Activated naive CD8-positive, alpha-beta T cell treated with anti-CD3 and anti-CD28 coated beads, Interleukin-2, amount 10 ng/mL, durations not matched to agents 7 days and 5 days (primary cell): ENCODE measurements around the gene ZBTB20. TPM values are rescaled to one million over a fixed set of nuclear protein-coding genes. Genes with fewer than 3 reads are reported as not detected.
A peak's percentile ranks its signal among the peaks of the same experiment; 100 is the strongest.
"Not testable (repeated sequence)": the region's sequence is repeated elsewhere in the genome, so short reads cannot be mapped to it uniquely, and the experiment has no call there.

Experiments used
- ATAC-seq: fragments of 150-1000 bp; cut with Tn5 transposase; one replicate; pipeline ENCODE4 v1.10.0; 2021; ENCODE audit warnings: low read depth, moderate library complexity
- POLR2A ChIA-PET: fragments of 350-600 bp; sonication (Branson Sonifier 250); formaldehyde crosslinking; loops from one replicate; lab custom pipeline; 2021; ENCODE audit warnings: antibody characterized with exemption; lab: Charles Lee
- DNase-seq: peaks from one replicate; pipeline ENCODE4 v3.0.0; 2021
- H3K27ac Mint-ChIP-seq: one replicate; pipeline ENCODE4 v1.8.0; 2022; ENCODE audit warnings: mild to moderate bottlenecking, mixed read lengths
- H3K27me3 Mint-ChIP-seq: one replicate; pipeline ENCODE4 v1.8.0; 2022; ENCODE audit warnings: mild to moderate bottlenecking, moderate library complexity, mixed read lengths
- H3K36me3 Mint-ChIP-seq: one replicate; pipeline ENCODE4 v1.8.0; 2021; ENCODE audit warnings: mild to moderate bottlenecking, mixed read lengths
- H3K4me1 Mint-ChIP-seq: one replicate; pipeline ENCODE4 v1.8.0; 2021; ENCODE audit warnings: mixed read lengths
- H3K4me3 Mint-ChIP-seq: one replicate; pipeline ENCODE4 v1.8.0; 2022; ENCODE audit warnings: mild to moderate bottlenecking, moderate library complexity, mixed read lengths
- H3K9me3 Mint-ChIP-seq: one replicate; pipeline ENCODE4 v1.8.0; 2021; ENCODE audit warnings: mixed read lengths
- total RNA-seq, 2 experiments: library from RNA; stranded (reverse); gene quantifications; one replicate each; pipeline ENCODE4 v1.2.3, GENCODE V29; 2021

The ZBTB20 gene
- total RNA-seq, 2 experiments from 2014 or later: 27.4 to 31.3 TPM

GRCh38 chr3:115127208-115127607 lies 19.9 kb downstream of the ZBTB20 start:
- no peak overlapping the region for H3K4me3 Mint-ChIP-seq
- no peak for ATAC-seq
- DNase-seq: no peak
- POLR2A ChIA-PET: no interaction called here
- H3K4me1 Mint-ChIP-seq: no peaks in the 10 kb centered on the region
- no peaks in the 10 kb centered on the region for H3K27me3 Mint-ChIP-seq
- peaks cover 2% of the 10 kb centered on the region for H3K9me3 Mint-ChIP-seq
- peaks cover 1% of the 10 kb centered on the region for H3K36me3 Mint-ChIP-seq
- no peak overlapping the region for H3K27ac Mint-ChIP-seq

- Mint-ChIP-seq H3K4me1 (peaks cover 2% of the 10 kb centered on the region), H3K27me3 (no peaks in the 10 kb centered on the region), H3K27ac (no peak overlapping the region), H3K4me3 (no peak overlapping the region), H3K9me3 (peaks cover 5% of the 10 kb centered on the region), H3K36me3 (peaks cover 11% of the 10 kb centered on the region)
- ATAC-seq (no peak), DNase-seq (no peak)
- POLR2A ChIA-PET: no interaction called here
Observed at GRCh38 chr3:115120597-115120996, 26.5 kb downstream of the ZBTB20 start.

- ATAC-seq (no peak), DNase-seq (no peak)
- H3K27me3 Mint-ChIP-seq: no peaks in the 10 kb centered on the region
- POLR2A ChIA-PET: no interaction called here
- H3K4me1 Mint-ChIP-seq: no peaks in the 10 kb centered on the region
- H3K36me3 Mint-ChIP-seq: peaks cover 3% of the 10 kb centered on the region
- H3K4me3 Mint-ChIP-seq: no peak overlapping the region
- peaks cover 3% of the 10 kb centered on the region for H3K9me3 Mint-ChIP-seq
- H3K27ac Mint-ChIP-seq: no peak overlapping the region
Observed at GRCh38 chr3:115113367-115113766, 33.7 kb downstream of the ZBTB20 start.

GRCh38 chr3:115111632-115112031 lies 35.5 kb downstream of the ZBTB20 start:
- POLR2A ChIA-PET: no interaction called here
- no peak overlapping the region for H3K27ac Mint-ChIP-seq
- H3K36me3 Mint-ChIP-seq: peaks cover 6% of the 10 kb centered on the region

GRCh38 chr3:115110830-115111229 lies 36.3 kb downstream of the ZBTB20 start:
- Mint-ChIP-seq H3K27ac (no peak overlapping the region), H3K9me3 (peaks cover 2% of the 10 kb centered on the region), H3K4me3 (no peak overlapping the region), H3K4me1 (no peaks in the 10 kb centered on the region), H3K36me3 (peaks cover 6% of the 10 kb centered on the region), H3K27me3 (no peaks in the 10 kb centered on the region)
- POLR2A ChIA-PET: no interaction called here
- ATAC-seq: no peak
- DNase-seq: no peak

More at GRCh38 chr3:115111632-115112031, 35.5 kb downstream of the ZBTB20 start:
- Mint-ChIP-seq H3K4me1 (no peaks in the 10 kb centered on the region), H3K27me3 (no peaks in the 10 kb centered on the region), H3K9me3 (peaks cover 2% of the 10 kb centered on the region), H3K4me3 (no peak overlapping the region)
- no peak for DNase-seq
- ATAC-seq: no peak

GRCh38 chr3:115110066-115110465 lies 37.0 kb downstream of the ZBTB20 start:
- ATAC-seq, H3K4me3 Mint-ChIP-seq, H3K36me3 Mint-ChIP-seq, H3K27me3 Mint-ChIP-seq, DNase-seq, H3K27ac Mint-ChIP-seq, H3K4me1 Mint-ChIP-seq, POLR2A ChIA-PET, H3K9me3 Mint-ChIP-seq: not testable (repeated sequence)

- no peaks in the 10 kb centered on the region for H3K27me3 Mint-ChIP-seq
- peaks cover 4% of the 10 kb centered on the region for H3K9me3 Mint-ChIP-seq
- H3K36me3 Mint-ChIP-seq: peaks cover 10% of the 10 kb centered on the region
- POLR2A ChIA-PET: no interaction called here
- H3K4me3 Mint-ChIP-seq: no peak overlapping the region
- H3K4me1 Mint-ChIP-seq: no peaks in the 10 kb centered on the region
- ATAC-seq: no peak
- H3K27ac Mint-ChIP-seq: no peak overlapping the region
- no peak for DNase-seq
Observed at GRCh38 chr3:115108614-115109013, 38.5 kb downstream of the ZBTB20 start.

- peaks cover 11% of the 10 kb centered on the region for H3K4me1 Mint-ChIP-seq
- POLR2A ChIA-PET: interaction anchor here (3.8 kb wide), 1 partner anchor 44 kb away, joined by 31 read pairs; the partner anchor contains the start of gene ZBTB20
- H3K4me3 Mint-ChIP-seq: no peak overlapping the region
- no peak for DNase-seq
- H3K27me3 Mint-ChIP-seq: no peaks in the 10 kb centered on the region
- no peak overlapping the region for H3K27ac Mint-ChIP-seq
- peaks cover 2% of the 10 kb centered on the region for H3K9me3 Mint-ChIP-seq
- peaks cover 4% of the 10 kb centered on the region for H3K36me3 Mint-ChIP-seq
- ATAC-seq: no peak
Observed at GRCh38 chr3:115102046-115102445, 45.0 kb downstream of the ZBTB20 start.

- H3K4me3 Mint-ChIP-seq: peak overlapping the region; percentile 82
- ATAC-seq (no peak), DNase-seq (no peak)
- POLR2A ChIA-PET: interaction anchor here (0.7 to 3.8 kb wide), 3 partner anchors 10 to 1045 kb away, joined by 3 to 31 read pairs (median 3); partner anchors contain the start of gene ZBTB20
- H3K27ac Mint-ChIP-seq: no peak overlapping the region
- H3K4me1 Mint-ChIP-seq: peaks cover 11% of the 10 kb centered on the region
- H3K36me3 Mint-ChIP-seq: peaks cover 4% of the 10 kb centered on the region
- no peaks in the 10 kb centered on the region for H3K27me3 Mint-ChIP-seq
- peaks cover 2% of the 10 kb centered on the region for H3K9me3 Mint-ChIP-seq
Observed at GRCh38 chr3:115100806-115101205, 46.3 kb downstream of the ZBTB20 start.

GRCh38 chr3:115099986-115100571 lies 47.0 kb downstream of the ZBTB20 start:
- peak; percentile 92 for ATAC-seq
- H3K4me3 Mint-ChIP-seq: peak overlapping the region; percentile 82

GRCh38 chr3:115099134-115099985 lies 47.7 kb downstream of the ZBTB20 start:
- DNase-seq (no peak), ATAC-seq (no peak)
- Mint-ChIP-seq H3K4me1 (peaks cover 11% of the 10 kb centered on the region), H3K9me3 (peaks cover under 1% of the 10 kb centered on the region), H3K36me3 (peaks cover 4% of the 10 kb centered on the region), H3K27ac (peak overlapping the region; percentile 84), H3K27me3 (no peaks in the 10 kb centered on the region), H3K4me3 (peak overlapping the region; percentile 82)
- POLR2A ChIA-PET: interaction anchor here (3.8 kb wide), 1 partner anchor 47 kb away, joined by 31 read pairs; the partner anchor contains the start of gene ZBTB20

More at GRCh38 chr3:115099986-115100571, 47.0 kb downstream of the ZBTB20 start:
- peaks cover 11% of the 10 kb centered on the region for H3K4me1 Mint-ChIP-seq
- peak overlapping the region; percentile 84 for H3K27ac Mint-ChIP-seq
- DNase-seq: no peak
- H3K36me3 Mint-ChIP-seq: peaks cover 4% of the 10 kb centered on the region
- no peaks in the 10 kb centered on the region for H3K27me3 Mint-ChIP-seq
- POLR2A ChIA-PET: interaction anchor here (0.7 to 3.8 kb wide), 3 partner anchors 9 to 1044 kb away, joined by 3 to 31 read pairs (median 3); partner anchors contain the start of gene ZBTB20
- peaks cover 2% of the 10 kb centered on the region for H3K9me3 Mint-ChIP-seq

- no peak overlapping the region for H3K4me3 Mint-ChIP-seq
- H3K4me1 Mint-ChIP-seq: peaks cover 11% of the 10 kb centered on the region
- POLR2A ChIA-PET: interaction anchor here (3.8 kb wide), 1 partner anchor 48 kb away, joined by 31 read pairs; the partner anchor contains the start of gene ZBTB20
Observed at GRCh38 chr3:115098354-115099073, 48.6 kb downstream of the ZBTB20 start.

GRCh38 chr3:115095236-115095635 lies 51.9 kb downstream of the ZBTB20 start:
- POLR2A ChIA-PET: no interaction called here
- H3K27ac Mint-ChIP-seq: no peak overlapping the region
- peaks cover 9% of the 10 kb centered on the region for H3K4me1 Mint-ChIP-seq
- no peak for DNase-seq
- no peaks in the 10 kb centered on the region for H3K9me3 Mint-ChIP-seq
- H3K36me3 Mint-ChIP-seq: no peaks in the 10 kb centered on the region
- H3K4me3 Mint-ChIP-seq: no peak overlapping the region
- no peaks in the 10 kb centered on the region for H3K27me3 Mint-ChIP-seq
- no peak for ATAC-seq

More at GRCh38 chr3:115098354-115099073, 48.6 kb downstream of the ZBTB20 start:
- H3K36me3 Mint-ChIP-seq: no peaks in the 10 kb centered on the region
- H3K27me3 Mint-ChIP-seq: no peaks in the 10 kb centered on the region
- no peak overlapping the region for H3K27ac Mint-ChIP-seq
- no peak for DNase-seq
- H3K9me3 Mint-ChIP-seq: no peaks in the 10 kb centered on the region
- ATAC-seq: no peak
